ENCODE measurements around the gene SHH. TPM values are rescaled to one million over a fixed set of nuclear protein-coding genes. Genes with fewer than 3 reads are reported as not detected.

Gene SHH
- polyA plus RNA-seq, 1 donor (not counting 4 experiments of a cell fraction or from before 2014, with no cell fraction given) = not detected

DNA sequence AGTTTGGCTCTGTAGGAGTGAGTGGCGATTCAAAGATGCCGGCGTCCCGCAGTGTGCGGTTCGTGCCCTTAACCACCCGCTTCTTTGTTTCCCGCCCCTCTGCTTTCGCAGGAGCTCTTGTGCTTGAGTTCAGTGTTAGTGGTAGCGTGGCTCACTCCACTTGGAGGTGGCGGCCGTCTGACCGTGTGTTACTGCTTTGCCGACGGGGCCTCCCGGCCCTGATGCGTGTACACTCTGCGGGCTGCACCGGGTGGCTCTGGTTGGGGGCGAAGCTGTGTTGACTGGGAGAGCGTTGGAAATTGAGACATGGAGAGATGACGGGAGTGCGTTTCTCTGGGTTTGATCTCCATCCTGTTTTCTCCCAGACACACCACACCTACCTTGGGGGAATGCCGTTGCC lies 31.4 kb downstream of the SHH start:
- dilution Hi-C loops (cut with MboI; ENCODE audit: extremely low pct_ligation_motif_present, low sequenced_read_pairs) = no loop called here
- DNase-seq (ENCODE audit: low read depth, low spot score) (no peak), FAIRE-seq (no peak)
- Histone ChIP-seq H3K4me3 (ENCODE audit: control insufficient read depth in 2 of 3, extremely low read depth in 1 of 3, insufficient read depth in 2 of 3, low read depth in 1 of 3, low read length in 3 of 3) (no peak overlapping the region), H4K20me1 (ENCODE audit: control insufficient read depth, extremely low read depth, insufficient read depth, low read length) (peaks cover 2% of the 10 kb centered on the region), H2AFZ (ENCODE audit: control insufficient read depth, low read length) (no peak overlapping the region), H3K4me1 (ENCODE audit: control insufficient read depth, extremely low read depth, insufficient read depth, low read length) (no peaks in the 10 kb centered on the region), H3K36me3 (ENCODE audit: control insufficient read depth in 2 of 2, extremely low read depth in 1 of 2, insufficient read depth in 2 of 2, low read length in 2 of 2) (peaks cover 21% of the 10 kb centered on the region in 2 experiments), H3K9ac (ENCODE audit: control insufficient read depth, extremely low read depth, insufficient read depth, low read length) (no peak overlapping the region), H3K4me2 (ENCODE audit: control insufficient read depth, extremely low read depth, insufficient read depth, low read depth, low read length) (no peak overlapping the region), H3K9me3 (ENCODE audit: control insufficient read depth, low read depth, low read length) (no peaks in the 10 kb centered on the region), H3K27me3 (ENCODE audit: control insufficient read depth, extremely low read depth, insufficient read depth, low read length) (no peaks in the 10 kb centered on the region), H3K9me1 (ENCODE audit: control insufficient read depth, extremely low read depth, insufficient read depth, low read length) (no peaks in the 10 kb centered on the region), H3K27ac (ENCODE audit: control insufficient read depth, insufficient read depth, low read length) (no peak overlapping the region), H3K79me2 (ENCODE audit: control insufficient read depth, insufficient read depth, low read length) (no peaks in the 10 kb centered on the region)
- TF ChIP-seq CTCF (optimal IDR thresholded peaks at IDR 0.05 in 1 of 3, IDR thresholded peaks at IDR 0.05 in 1 of 3, conservative IDR thresholded peaks at IDR 0.05 in 1 of 3; ENCODE audit: extremely low read depth in 1 of 3, insufficient read depth in 2 of 3, low read length in 3 of 3) = no peak
- no peak for TF ChIP-seq EZH2 (IDR thresholded peaks at IDR 0.05; ENCODE audit: low read length)

GRCh38 chr7:155778349-155778748 lies 33.9 kb downstream of the SHH start:
- FAIRE-seq = no peak
- H3K27me3 ChIP-seq (ENCODE audit: control insufficient read depth, extremely low read depth, insufficient read depth, low read length) = no peaks in the 10 kb centered on the region
- no peaks in the 10 kb centered on the region for H3K9me3 ChIP-seq (ENCODE audit: control insufficient read depth, low read depth, low read length)
- H2AFZ ChIP-seq (ENCODE audit: control insufficient read depth, low read length) = no peak overlapping the region
- peaks cover 2% of the 10 kb centered on the region for H4K20me1 ChIP-seq (ENCODE audit: control insufficient read depth, extremely low read depth, insufficient read depth, low read length)
- TF ChIP-seq EZH2 (IDR thresholded peaks at IDR 0.05; ENCODE audit: low read length) (no peak), CTCF (optimal IDR thresholded peaks at IDR 0.05 in 1 of 3, IDR thresholded peaks at IDR 0.05 in 1 of 3, conservative IDR thresholded peaks at IDR 0.05 in 1 of 3; ENCODE audit: extremely low read depth in 1 of 3, insufficient read depth in 2 of 3, low read length in 3 of 3) (no peak)
- H3K36me3 ChIP-seq (ENCODE audit: control insufficient read depth in 2 of 2, extremely low read depth in 1 of 2, insufficient read depth in 2 of 2, low read length in 2 of 2) = peaks cover 31 to 35% of the 10 kb centered on the region in 2 experiments
- H3K4me1 ChIP-seq (ENCODE audit: control insufficient read depth, extremely low read depth, insufficient read depth, low read length) = no peaks in the 10 kb centered on the region
- dilution Hi-C loops (cut with MboI; ENCODE audit: extremely low pct_ligation_motif_present, low sequenced_read_pairs) = no loop called here
- no peak overlapping the region for H3K4me2 ChIP-seq (ENCODE audit: control insufficient read depth, extremely low read depth, insufficient read depth, low read depth, low read length)
- DNase-seq (ENCODE audit: low read depth, low spot score) = no peak
- no peaks in the 10 kb centered on the region for H3K9me1 ChIP-seq (ENCODE audit: control insufficient read depth, extremely low read depth, insufficient read depth, low read length)
- H3K79me2 ChIP-seq (ENCODE audit: control insufficient read depth, insufficient read depth, low read length) = no peaks in the 10 kb centered on the region
- H3K27ac ChIP-seq (ENCODE audit: control insufficient read depth, insufficient read depth, low read length) = no peak overlapping the region
- no peak overlapping the region for H3K4me3 ChIP-seq (ENCODE audit: control insufficient read depth in 2 of 3, extremely low read depth in 1 of 3, insufficient read depth in 2 of 3, low read depth in 1 of 3, low read length in 3 of 3)
- H3K9ac ChIP-seq (ENCODE audit: control insufficient read depth, extremely low read depth, insufficient read depth, low read length) = no peak overlapping the region
